ENCODE results near the gene TMEM178B. TPM values are rescaled to one million over a fixed set of nuclear protein-coding genes. Genes with fewer than 3 reads are reported as not detected.

Gene TMEM178B
- total and polyA plus RNA-seq, 10 of the 15 experiments (the other 5 are each of a cell fraction or from before 2014, with no cell fraction given) = 0.01 to 1.1 (median 0.04) TPM; not detected in 2

DNA sequence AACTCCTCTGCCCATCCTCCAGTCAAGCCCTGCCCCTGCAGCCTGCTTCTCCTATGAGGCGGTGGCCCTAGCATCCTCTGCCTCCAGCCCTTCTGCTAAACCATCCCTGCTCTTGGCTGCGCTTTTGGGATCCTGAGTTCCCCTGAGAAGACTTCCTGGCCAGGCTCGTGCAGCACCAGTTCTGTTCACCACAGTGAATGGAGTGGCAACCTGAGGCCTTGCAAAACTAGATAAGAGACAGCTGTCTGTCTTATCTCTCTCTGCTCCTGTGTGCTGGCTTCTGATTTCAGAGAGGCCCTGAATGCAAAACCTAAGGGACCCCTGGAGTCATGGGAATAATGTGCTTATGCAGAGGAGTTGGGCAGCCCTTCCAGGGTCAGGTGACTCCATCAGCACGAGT lies 119.2 kb downstream of the TMEM178B start:
- ATAC-seq = no peak
- CTCF ChIA-PET = no interaction called here
- H3K27me3 ChIP-seq (replicated peaks in 1 of 2; ENCODE audit: control insufficient read depth in 2 of 2, insufficient read depth in 2 of 2, low read length in 1 of 2) = no peaks in the 10 kb centered on the region
- intact Hi-C loops (cut with micrococcal nuclease; ENCODE audit: unreplicated experiment) (no loop called here), in situ Hi-C loops (cut with MboI) (no loop called here)
- H4K20me1 ChIP-seq (ENCODE audit: control insufficient read depth, insufficient read depth) = no peaks in the 10 kb centered on the region
- H3K4me2 ChIP-seq (ENCODE audit: control insufficient read depth, insufficient read depth) = no peak overlapping the region
- POLR2A ChIA-PET = no interaction called here
- no peak for DNase-seq (ENCODE audit: low read depth, low spot score)
- no peak for FAIRE-seq
- no peaks in the 10 kb centered on the region for H3K36me3 ChIP-seq (ENCODE audit: control insufficient read depth in 2 of 2, insufficient read depth in 2 of 2, low read length in 1 of 2)
- no peaks in the 10 kb centered on the region for H3K79me2 ChIP-seq (ENCODE audit: control insufficient read depth, insufficient read depth, low read length)
- no peak overlapping the region for H3K9ac ChIP-seq (ENCODE audit: control insufficient read depth, insufficient read depth, low read length)
- RAD21 ChIA-PET (ENCODE audit: unreplicated experiment) = interaction anchor here (1.6 kb wide), 1 partner anchor 8 kb away, joined by 3 read pairs; no protein-coding TSS in a partner anchor
- 32% methylated on average over 4 of the region's 4 CpGs for WGBS (ENCODE audit: insufficient coverage, insufficient replicate concordance, low lambda C conversion rate, missing lambda C conversion rate)
- no TSS peak for BruUV-seq (replicated peaks)
- no peak overlapping the region for H3K4me3 ChIP-seq
- SMC1A ChIA-PET (ENCODE audit: uncharacterized antibody, unreplicated experiment) = no interaction called here
- no peaks in the 10 kb centered on the region for H3K4me1 ChIP-seq (ENCODE audit: control insufficient read depth, insufficient read depth, low read length)
- H3K9me3 ChIP-seq (replicated peaks; ENCODE audit: control insufficient read depth, insufficient read depth, low read length) = peaks cover 4% of the 10 kb centered on the region; the same call in 2 of the 3 replicates
- TF ChIP-seq, protein P1, sequence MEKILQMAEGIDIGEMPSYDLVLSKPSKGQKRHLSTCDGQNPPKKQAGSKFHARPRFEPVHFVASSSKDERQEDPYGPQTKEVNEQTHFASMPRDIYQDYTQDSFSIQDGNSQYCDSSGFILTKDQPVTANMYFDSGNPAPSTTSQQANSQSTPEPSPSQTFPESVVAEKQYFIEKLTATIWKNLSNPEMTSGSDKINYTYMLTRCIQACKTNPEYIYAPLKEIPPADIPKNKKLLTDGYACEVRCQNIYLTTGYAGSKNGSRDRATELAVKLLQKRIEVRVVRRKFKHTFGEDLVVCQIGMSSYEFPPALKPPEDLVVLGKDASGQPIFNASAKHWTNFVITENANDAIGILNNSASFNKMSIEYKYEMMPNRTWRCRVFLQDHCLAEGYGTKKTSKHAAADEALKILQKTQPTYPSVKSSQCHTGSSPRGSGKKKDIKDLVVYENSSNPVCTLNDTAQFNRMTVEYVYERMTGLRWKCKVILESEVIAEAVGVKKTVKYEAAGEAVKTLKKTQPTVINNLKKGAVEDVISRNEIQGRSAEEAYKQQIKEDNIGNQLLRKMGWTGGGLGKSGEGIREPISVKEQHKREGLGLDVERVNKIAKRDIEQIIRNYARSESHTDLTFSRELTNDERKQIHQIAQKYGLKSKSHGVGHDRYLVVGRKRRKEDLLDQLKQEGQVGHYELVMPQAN (conservative IDR thresholded peaks at IDR 0.05) = no peak
- TF ChIP-seq, protein P2, sequence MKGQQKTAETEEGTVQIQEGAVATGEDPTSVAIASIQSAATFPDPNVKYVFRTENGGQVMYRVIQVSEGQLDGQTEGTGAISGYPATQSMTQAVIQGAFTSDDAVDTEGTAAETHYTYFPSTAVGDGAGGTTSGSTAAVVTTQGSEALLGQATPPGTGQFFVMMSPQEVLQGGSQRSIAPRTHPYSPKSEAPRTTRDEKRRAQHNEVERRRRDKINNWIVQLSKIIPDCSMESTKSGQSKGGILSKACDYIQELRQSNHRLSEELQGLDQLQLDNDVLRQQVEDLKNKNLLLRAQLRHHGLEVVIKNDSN (IDR thresholded peaks at IDR 0.05; ENCODE audit: borderline replicate concordance, extremely low read length, insufficient read depth, low read depth, low read length) = no peak
- TF ChIP-seq IKZF2 (IDR thresholded peaks at IDR 0.05) (no peak), WRNIP1 (IDR thresholded peaks at IDR 0.05; ENCODE audit: borderline replicate concordance, low read depth, low read length) (no peak), PAX8 (IDR thresholded peaks at IDR 0.05) (no peak), EZH2 (IDR thresholded peaks at IDR 0.05; ENCODE audit: borderline replicate concordance, control insufficient read depth, low read depth, low read length) (no peak), JUNB (IDR thresholded peaks at IDR 0.05) (no peak), LARP7 (IDR thresholded peaks at IDR 0.05) (no peak), NFIC (IDR thresholded peaks at IDR 0.05; ENCODE audit: low read depth, low read length) (no peak), NFYB (IDR thresholded peaks at IDR 0.05; ENCODE audit: insufficient read depth, low read depth, low read length) (no peak), GABPA (IDR thresholded peaks at IDR 0.05; ENCODE audit: low read depth) (no peak)
- TF ChIP-seq, protein P3, sequence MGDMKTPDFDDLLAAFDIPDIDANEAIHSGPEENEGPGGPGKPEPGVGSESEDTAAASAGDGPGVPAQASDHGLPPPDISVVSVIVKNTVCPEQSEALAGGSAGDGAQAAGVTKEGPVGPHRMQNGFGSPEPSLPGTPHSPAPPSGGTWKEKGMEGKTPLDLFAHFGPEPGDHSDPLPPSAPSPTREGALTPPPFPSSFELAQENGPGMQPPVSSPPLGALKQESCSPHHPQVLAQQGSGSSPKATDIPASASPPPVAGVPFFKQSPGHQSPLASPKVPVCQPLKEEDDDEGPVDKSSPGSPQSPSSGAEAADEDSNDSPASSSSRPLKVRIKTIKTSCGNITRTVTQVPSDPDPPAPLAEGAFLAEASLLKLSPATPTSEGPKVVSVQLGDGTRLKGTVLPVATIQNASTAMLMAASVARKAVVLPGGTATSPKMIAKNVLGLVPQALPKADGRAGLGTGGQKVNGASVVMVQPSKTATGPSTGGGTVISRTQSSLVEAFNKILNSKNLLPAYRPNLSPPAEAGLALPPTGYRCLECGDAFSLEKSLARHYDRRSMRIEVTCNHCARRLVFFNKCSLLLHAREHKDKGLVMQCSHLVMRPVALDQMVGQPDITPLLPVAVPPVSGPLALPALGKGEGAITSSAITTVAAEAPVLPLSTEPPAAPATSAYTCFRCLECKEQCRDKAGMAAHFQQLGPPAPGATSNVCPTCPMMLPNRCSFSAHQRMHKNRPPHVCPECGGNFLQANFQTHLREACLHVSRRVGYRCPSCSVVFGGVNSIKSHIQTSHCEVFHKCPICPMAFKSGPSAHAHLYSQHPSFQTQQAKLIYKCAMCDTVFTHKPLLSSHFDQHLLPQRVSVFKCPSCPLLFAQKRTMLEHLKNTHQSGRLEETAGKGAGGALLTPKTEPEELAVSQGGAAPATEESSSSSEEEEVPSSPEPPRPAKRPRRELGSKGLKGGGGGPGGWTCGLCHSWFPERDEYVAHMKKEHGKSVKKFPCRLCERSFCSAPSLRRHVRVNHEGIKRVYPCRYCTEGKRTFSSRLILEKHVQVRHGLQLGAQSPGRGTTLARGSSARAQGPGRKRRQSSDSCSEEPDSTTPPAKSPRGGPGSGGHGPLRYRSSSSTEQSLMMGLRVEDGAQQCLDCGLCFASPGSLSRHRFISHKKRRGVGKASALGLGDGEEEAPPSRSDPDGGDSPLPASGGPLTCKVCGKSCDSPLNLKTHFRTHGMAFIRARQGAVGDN (IDR thresholded peaks at IDR 0.05) = no peak
- TF ChIP-seq, protein P4, sequence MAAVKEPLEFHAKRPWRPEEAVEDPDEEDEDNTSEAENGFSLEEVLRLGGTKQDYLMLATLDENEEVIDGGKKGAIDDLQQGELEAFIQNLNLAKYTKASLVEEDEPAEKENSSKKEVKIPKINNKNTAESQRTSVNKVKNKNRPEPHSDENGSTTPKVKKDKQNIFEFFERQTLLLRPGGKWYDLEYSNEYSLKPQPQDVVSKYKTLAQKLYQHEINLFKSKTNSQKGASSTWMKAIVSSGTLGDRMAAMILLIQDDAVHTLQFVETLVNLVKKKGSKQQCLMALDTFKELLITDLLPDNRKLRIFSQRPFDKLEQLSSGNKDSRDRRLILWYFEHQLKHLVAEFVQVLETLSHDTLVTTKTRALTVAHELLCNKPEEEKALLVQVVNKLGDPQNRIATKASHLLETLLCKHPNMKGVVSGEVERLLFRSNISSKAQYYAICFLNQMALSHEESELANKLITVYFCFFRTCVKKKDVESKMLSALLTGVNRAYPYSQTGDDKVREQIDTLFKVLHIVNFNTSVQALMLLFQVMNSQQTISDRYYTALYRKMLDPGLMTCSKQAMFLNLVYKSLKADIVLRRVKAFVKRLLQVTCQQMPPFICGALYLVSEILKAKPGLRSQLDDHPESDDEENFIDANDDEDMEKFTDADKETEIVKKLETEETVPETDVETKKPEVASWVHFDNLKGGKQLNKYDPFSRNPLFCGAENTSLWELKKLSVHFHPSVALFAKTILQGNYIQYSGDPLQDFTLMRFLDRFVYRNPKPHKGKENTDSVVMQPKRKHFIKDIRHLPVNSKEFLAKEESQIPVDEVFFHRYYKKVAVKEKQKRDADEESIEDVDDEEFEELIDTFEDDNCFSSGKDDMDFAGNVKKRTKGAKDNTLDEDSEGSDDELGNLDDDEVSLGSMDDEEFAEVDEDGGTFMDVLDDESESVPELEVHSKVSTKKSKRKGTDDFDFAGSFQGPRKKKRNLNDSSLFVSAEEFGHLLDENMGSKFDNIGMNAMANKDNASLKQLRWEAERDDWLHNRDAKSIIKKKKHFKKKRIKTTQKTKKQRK (IDR thresholded peaks at IDR 0.05; ENCODE audit: low read depth, low read length) = no peak
- H2AFZ ChIP-seq (ENCODE audit: control insufficient read depth, low read depth, low read length) = no peak overlapping the region
- no peak overlapping the region for H3K27ac ChIP-seq (ENCODE audit: control insufficient read depth, insufficient read depth)

Measured in GM12878 (cell line).